ENCODE measurements around the gene EIF4E1B.

Gene EIF4E1B

GRCh38 chr5:176677209-176677939, 46.9 kb downstream of the EIF4E1B start:
- TF ChIP-seq CTCF (conservative IDR thresholded peaks at IDR 0.05), result no peak
- no peak overlapping the region for H3K27ac ChIP-seq

- H3K27ac ChIP-seq, result no peak overlapping the region
- no peak for TF ChIP-seq CTCF (conservative IDR thresholded peaks at IDR 0.05)
Observed at GRCh38 chr5:176678584-176678983, 48.1 kb downstream of the EIF4E1B start.

DNA sequence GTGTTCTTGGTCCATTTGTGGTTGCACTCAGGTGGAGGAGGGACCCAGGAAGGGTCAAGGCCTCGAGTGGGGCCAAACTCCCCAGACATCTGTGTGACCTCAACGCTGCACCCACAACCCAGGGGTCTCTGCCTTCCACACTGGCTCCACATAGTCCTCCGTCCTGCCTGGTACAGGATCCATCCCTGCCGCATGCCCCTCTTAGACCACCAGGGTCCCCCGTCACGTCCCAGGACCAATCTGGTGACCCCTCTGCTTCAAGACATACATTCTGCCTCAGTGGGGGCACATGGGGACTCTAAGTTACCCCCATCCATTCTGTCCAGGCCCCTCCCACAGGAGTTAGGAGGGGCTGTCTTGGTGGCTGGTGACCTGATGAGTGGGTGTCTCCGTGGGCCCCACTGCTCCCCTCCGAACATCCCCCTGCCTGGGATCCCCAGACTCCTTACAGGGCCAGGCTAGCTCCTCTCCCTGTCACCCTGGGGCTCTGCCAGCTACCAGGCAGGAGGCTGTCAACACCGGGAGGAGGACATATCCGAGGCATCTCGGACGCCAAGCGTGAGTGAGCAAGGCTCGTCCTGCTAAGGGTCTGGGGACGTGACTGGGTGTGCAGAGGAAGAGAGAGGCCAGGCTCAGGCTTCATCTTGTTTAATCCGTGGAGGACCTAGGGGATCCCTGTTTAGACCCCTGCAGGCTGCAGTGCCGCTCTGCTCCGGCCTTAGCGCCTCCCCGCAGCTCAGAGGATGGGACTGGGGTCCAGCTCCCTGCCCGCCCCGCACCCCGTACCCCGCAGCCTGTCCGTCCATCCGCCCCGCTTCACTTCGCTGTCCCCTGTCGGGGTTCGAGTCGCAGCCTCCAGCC, 49.1 kb downstream of the EIF4E1B start:
- TF ChIP-seq CTCF (conservative IDR thresholded peaks at IDR 0.05), result no peak
- no peak overlapping the region for H3K27ac ChIP-seq

DNA sequence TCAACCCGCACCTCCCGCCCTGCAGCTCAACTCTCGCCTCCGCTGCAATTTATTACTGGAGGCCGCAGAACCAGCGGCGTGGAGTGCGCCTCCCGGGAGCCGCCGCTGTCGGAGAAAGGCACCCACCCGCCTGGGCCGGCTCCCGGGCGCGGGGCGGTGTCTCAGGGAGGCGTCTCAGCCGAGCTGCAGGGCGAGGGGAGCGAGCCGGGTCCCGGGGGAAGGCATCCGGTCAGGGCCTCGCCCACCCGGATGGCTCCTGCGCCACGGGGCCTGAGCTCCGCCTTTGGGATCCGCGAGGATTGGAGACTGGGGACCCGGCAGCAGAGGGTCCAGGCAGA, 49.7 kb downstream of the EIF4E1B start:
- no peak overlapping the region for H3K27ac ChIP-seq
- no peak for TF ChIP-seq CTCF (conservative IDR thresholded peaks at IDR 0.05)

- no peak for TF ChIP-seq CTCF (conservative IDR thresholded peaks at IDR 0.05)
- H3K27ac ChIP-seq, result no peak overlapping the region
Observed at GRCh38 chr5:176682016-176682531, 51.6 kb downstream of the EIF4E1B start.

DNA sequence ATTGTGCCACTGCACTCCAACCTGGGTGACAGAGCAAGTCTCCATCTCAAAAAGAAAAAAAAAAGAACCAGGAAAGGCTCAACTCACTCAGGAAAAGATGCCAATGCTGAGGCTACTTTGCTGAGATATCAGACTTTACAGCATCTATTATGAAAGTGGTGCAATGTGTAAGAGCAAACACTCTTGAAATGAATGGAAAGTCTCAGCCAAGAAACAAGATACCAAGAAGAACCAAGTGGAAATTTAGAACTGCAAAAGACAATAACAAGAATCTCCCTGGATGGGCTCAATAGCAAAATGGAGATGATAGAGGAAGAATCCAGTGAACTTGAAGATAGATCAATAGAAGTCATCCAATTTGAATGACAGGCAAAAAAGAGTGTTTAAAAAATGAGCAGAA, 54.5 kb downstream of the EIF4E1B start:
- no peak for TF ChIP-seq CTCF (conservative IDR thresholded peaks at IDR 0.05)
- H3K27ac ChIP-seq, result no peak overlapping the region

- no peak for TF ChIP-seq CTCF (conservative IDR thresholded peaks at IDR 0.05)
- no peak overlapping the region for H3K27ac ChIP-seq
Observed at GRCh38 chr5:176687247-176687646, 56.8 kb downstream of the EIF4E1B start.
